HUDEP-2 (cell line): ENCODE data around the gene HLA-B.

Experiments
- DNase-seq, 76 experiments: peaks; one replicate each; lab custom pipeline; 2025; ENCODE audit not compliant: unreplicated experiment in 76 of 76; lab: John Stamatoyannopoulos, UW

Gene HLA-B

GRCh38 chr6:31309641-31310040, 47.3 kb downstream of the HLA-B start:
- no peak for DNase-seq

- no peak for DNase-seq
Observed at GRCh38 chr6:31308845-31309175, 48.2 kb downstream of the HLA-B start.

GRCh38 chr6:31308050-31308844, 48.7 kb downstream of the HLA-B start:
- no peak for DNase-seq

- no peak for DNase-seq
Observed at GRCh38 chr6:31307669-31308049, 49.3 kb downstream of the HLA-B start.

GRCh38 chr6:31305703-31306219, 51.2 kb downstream of the HLA-B start:
- DNase-seq = no peak

- no peak for DNase-seq
Observed at GRCh38 chr6:31304683-31305082, 52.3 kb downstream of the HLA-B start.
